ENCODE measurements around the gene C16orf54. TPM values are rescaled to one million over a fixed set of nuclear protein-coding genes. Genes with fewer than 3 reads are reported as not detected.

The C16orf54 gene
- total RNA-seq, 3 donors from 2014 or later: 1.6 to 3.4 (median 1.7) TPM

GRCh38 chr16:29701214-29701555 lies 44.6 kb downstream of the C16orf54 start:
- TF ChIP-seq, protein P1, sequence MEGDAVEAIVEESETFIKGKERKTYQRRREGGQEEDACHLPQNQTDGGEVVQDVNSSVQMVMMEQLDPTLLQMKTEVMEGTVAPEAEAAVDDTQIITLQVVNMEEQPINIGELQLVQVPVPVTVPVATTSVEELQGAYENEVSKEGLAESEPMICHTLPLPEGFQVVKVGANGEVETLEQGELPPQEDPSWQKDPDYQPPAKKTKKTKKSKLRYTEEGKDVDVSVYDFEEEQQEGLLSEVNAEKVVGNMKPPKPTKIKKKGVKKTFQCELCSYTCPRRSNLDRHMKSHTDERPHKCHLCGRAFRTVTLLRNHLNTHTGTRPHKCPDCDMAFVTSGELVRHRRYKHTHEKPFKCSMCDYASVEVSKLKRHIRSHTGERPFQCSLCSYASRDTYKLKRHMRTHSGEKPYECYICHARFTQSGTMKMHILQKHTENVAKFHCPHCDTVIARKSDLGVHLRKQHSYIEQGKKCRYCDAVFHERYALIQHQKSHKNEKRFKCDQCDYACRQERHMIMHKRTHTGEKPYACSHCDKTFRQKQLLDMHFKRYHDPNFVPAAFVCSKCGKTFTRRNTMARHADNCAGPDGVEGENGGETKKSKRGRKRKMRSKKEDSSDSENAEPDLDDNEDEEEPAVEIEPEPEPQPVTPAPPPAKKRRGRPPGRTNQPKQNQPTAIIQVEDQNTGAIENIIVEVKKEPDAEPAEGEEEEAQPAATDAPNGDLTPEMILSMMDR (IDR thresholded peaks at IDR 0.05): no peak
- H3K9me3 ChIP-seq: no peaks in the 10 kb centered on the region
- ATAC-seq: no peak
- H3K4me1 ChIP-seq (ENCODE audit: low read depth): no peaks in the 10 kb centered on the region
- no peak overlapping the region for H3K4me3 ChIP-seq
- peak in 1 of 3 donors; percentile 19 for DNase-seq
- intact Hi-C loops (cut with DNase I, micrococcal nuclease): loop anchor here in 1 of 2 donors (10.0 kb wide), 1 partner anchor 324 kb away; the partner anchor contains the start of gene C16orf92
- no peaks in the 10 kb centered on the region for H3K36me3 ChIP-seq (ENCODE audit: low read depth)

GRCh38 chr16:29700253-29700987 lies 45.4 kb downstream of the C16orf54 start:
- intact Hi-C loops (cut with DNase I, micrococcal nuclease): loop anchor here in 1 of 2 donors (10.0 kb wide), 1 partner anchor 324 kb away; the partner anchor contains the start of gene C16orf92
- no peak overlapping the region for H3K4me3 ChIP-seq

DNA sequence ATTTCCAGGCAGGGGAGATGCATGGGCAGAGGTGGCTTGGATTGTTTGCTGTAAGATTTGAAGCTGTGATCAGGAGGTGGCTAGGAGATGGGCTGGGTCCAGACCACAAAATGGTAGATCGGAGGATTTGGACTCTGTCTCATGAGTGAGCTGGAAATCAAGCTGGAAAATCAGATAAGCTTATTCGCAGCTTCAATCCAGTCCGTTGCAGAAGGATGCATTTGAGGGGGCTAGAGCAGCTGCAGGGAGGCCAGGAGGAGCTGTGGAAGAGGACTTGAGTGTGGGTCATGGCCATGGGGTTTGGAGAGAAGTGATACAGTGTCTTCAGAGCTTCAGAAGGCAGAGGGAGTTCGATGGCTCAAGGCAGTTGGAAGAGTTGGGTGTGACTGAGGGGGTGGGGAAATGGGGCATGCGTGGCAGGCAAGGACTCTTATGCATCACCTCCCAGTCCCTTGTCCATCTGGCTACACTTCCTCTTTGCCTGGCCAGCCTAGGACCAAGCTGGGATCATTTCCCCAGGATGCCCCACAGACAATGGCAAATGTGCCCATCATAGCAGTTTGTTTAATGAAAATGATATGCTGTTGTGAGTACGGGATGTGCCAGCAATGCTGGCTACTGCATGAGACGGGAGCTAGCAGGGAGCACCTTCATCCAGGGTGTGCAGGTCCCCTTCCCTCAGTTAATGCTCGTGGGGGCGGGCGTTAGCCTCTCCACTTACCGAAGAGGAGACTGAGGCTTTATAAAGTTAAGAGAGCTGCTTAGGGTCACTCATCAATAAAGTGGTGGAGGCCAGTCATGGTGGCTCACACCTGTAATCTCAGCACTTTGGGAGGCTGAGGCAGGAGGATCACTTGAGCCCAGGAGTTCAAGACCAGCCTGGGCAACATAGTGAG lies 46.2 kb downstream of the C16orf54 start:
- H3K4me1 ChIP-seq (ENCODE audit: low read depth): no peaks in the 10 kb centered on the region
- intact Hi-C loops (cut with DNase I, micrococcal nuclease): loop anchor here in 1 of 2 donors (10.0 kb wide), 1 partner anchor 325 kb away; the partner anchor contains the start of gene C16orf92
- ATAC-seq (peak; percentile 29), DNase-seq (peak in 1 of 3 donors; percentile 30)
- no peaks in the 10 kb centered on the region for H3K36me3 ChIP-seq (ENCODE audit: low read depth)
- H3K9me3 ChIP-seq: no peaks in the 10 kb centered on the region
- TF ChIP-seq, protein P1 (IDR thresholded peaks at IDR 0.05): no peak
- no peak overlapping the region for H3K4me3 ChIP-seq

More at GRCh38 chr16:29700253-29700987, 45.4 kb downstream of the C16orf54 start:
- DNase-seq (peak; percentile 79 to 85 (median 84)), ATAC-seq (peak; percentile 96)
- no peaks in the 10 kb centered on the region for H3K9me3 ChIP-seq
- H3K36me3 ChIP-seq (ENCODE audit: low read depth): no peaks in the 10 kb centered on the region
- TF ChIP-seq, protein P1 (IDR thresholded peaks at IDR 0.05): peak; percentile 82
- no peaks in the 10 kb centered on the region for H3K4me1 ChIP-seq (ENCODE audit: low read depth)

DNA sequence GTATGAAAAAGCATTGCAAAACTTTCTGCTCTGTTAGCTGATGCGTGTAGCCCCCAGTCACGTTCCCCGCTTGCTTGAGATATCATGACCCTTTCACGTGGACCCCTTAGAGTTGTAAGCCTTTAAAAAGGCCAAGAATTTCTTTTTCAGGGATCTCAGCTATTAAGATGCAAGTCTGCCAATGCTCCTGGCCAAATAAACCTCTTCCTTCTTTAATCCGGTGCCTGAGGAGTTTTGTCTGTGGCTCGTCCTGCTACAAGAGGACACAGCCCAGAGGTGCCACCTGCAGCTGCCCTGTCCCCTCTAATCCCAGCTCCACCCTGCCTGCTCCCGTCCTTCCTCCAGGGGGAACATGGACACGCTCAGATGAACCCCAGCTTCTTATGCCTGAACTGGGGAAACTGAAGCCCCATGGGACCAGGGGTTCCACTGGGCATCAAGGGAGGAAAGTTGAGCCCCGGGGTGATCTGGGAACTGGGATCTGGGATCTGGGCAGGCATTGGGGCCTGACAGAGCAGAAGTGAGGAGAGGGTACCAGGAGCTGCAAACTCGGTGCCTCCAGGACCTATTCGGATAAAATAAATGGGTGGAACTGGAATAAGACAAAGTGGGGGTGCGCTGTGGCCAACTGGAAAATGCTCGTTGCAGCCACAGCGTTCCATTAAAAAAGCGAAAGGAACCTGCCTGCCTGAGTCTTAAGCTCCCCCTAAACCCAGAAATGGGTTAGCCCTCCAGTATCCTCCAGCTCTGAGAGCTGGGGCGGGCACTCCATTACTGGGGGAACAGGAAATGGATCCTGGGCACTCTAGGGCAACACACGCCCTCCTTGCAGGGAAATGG lies 47.1 kb downstream of the C16orf54 start:
- Histone ChIP-seq H3K4me3 (no peak overlapping the region), H3K9me3 (no peaks in the 10 kb centered on the region), H3K4me1 (ENCODE audit: low read depth) (no peaks in the 10 kb centered on the region), H3K36me3 (ENCODE audit: low read depth) (no peaks in the 10 kb centered on the region)
- ATAC-seq: no peak
- peak in 1 of 3 donors; percentile 22 for DNase-seq
- intact Hi-C loops (cut with DNase I, micrococcal nuclease): no loop called here
- TF ChIP-seq, protein P1 (IDR thresholded peaks at IDR 0.05): no peak

DNA sequence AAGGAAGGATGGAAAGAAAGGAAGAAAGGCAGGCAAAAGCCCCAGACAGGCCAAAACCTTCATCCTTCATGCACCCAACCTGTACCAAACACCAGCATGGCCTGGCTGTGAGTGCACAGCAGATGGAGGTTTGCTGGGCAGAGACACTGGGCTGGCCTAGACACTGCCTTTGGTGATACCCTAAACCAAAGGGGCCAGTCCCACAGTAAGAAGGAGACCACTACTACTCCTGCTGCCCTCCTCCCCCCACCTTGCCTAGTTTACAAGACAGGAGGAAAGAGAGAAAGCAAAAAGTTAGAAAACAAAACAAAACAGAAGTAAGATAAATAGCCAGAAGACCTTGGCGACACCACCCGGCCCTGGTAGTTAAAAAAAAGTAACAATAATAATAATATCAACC lies 47.7 kb downstream of the C16orf54 start:
- Histone ChIP-seq H3K9me3 (no peaks in the 10 kb centered on the region), H3K36me3 (ENCODE audit: low read depth) (no peaks in the 10 kb centered on the region), H3K4me3 (no peak overlapping the region), H3K4me1 (ENCODE audit: low read depth) (no peaks in the 10 kb centered on the region)
- no peak for ATAC-seq
- DNase-seq: no peak
- intact Hi-C loops (cut with DNase I, micrococcal nuclease): no loop called here
- TF ChIP-seq, protein P1 (IDR thresholded peaks at IDR 0.05): no peak

All from mucosa of descending colon (tissue), 3 donors.